ENCODE data around the gene ART3.

- TF ChIP-seq CTCF (IDR thresholded peaks at IDR 0.05) (no peak), POLR2A (IDR thresholded peaks at IDR 0.05) (no peak)
These were observed 42.3 kb downstream of the ART3 start for GRCh38 chr4:76116821-76117220.
